ENCODE results near the gene ATXN3L. TPM values are rescaled to one million over a fixed set of nuclear protein-coding genes. Genes with fewer than 3 reads are reported as not detected.
A peak's percentile ranks its signal among the peaks of the same experiment; 100 is the strongest.

ATXN3L gene
- total and polyA plus RNA-seq, 2 of the 8 experiments (the other 6 are each of a cell fraction or from before 2014, with no cell fraction given): not detected

GRCh38 chrX:13283950-13284546 is 35.8 kb downstream of the ATXN3L start (continued):
- 0 out of 2 replicates have a peak, but pooled peaks have one; percentile 29 for TF ChIP-seq MAFK (IDR thresholded peaks at IDR 0.05; ENCODE audit: low read depth, low read length)
- peak in 1 of 2 experiments; percentile 45; a peak in 1 of 3 replicates for TF ChIP-seq EP300 (IDR thresholded peaks at IDR 0.05; ENCODE audit: borderline replicate concordance in 1 of 2, low read depth in 2 of 2, low read length in 2 of 2)
- TF ChIP-seq YY1 (IDR thresholded peaks at IDR 0.05; ENCODE audit: low read depth, low read length): no peak
- TF ChIP-seq TCF12 (IDR thresholded peaks at IDR 0.05; ENCODE audit: low read depth, low read length): 0 out of 2 replicates have a peak, but pooled peaks have one; percentile 27
- TF ChIP-seq JUND (IDR thresholded peaks at IDR 0.05; ENCODE audit: low read length): peak; percentile 60
- TF ChIP-seq SP1 (IDR thresholded peaks at IDR 0.05; ENCODE audit: low read depth, low read length): 0 out of 2 replicates have a peak, but pooled peaks have one; percentile 48
